D721Med (cell line): ENCODE results near the gene ABHD17A.
"Not testable (repeated sequence)": the region's sequence is repeated elsewhere in the genome, so short reads cannot be mapped to it uniquely, and the experiment has no call there.

Experiments
- DNase-seq: peaks from one replicate; pipeline ENCODE4 v3.0.0; 2011; ENCODE audit warnings: low spot score; ENCODE audit not compliant: insufficient read length
- FAIRE-seq: peaks from 2 replicates; lab custom pipeline; 2011; peaks lifted over from hg19 to GRCh38; lab: Jason Lieb, UNC
- TF ChIP-seq, protein P1 (sequence below): IDR thresholded peaks from 2 replicates; pipeline ENCODE4 v1.5.1; 2012; ENCODE audit warnings: mild to moderate bottlenecking, control low read depth; ENCODE audit not compliant: insufficient read depth; ENCODE audit errors: missing control alignments

The ABHD17A gene

DNA sequence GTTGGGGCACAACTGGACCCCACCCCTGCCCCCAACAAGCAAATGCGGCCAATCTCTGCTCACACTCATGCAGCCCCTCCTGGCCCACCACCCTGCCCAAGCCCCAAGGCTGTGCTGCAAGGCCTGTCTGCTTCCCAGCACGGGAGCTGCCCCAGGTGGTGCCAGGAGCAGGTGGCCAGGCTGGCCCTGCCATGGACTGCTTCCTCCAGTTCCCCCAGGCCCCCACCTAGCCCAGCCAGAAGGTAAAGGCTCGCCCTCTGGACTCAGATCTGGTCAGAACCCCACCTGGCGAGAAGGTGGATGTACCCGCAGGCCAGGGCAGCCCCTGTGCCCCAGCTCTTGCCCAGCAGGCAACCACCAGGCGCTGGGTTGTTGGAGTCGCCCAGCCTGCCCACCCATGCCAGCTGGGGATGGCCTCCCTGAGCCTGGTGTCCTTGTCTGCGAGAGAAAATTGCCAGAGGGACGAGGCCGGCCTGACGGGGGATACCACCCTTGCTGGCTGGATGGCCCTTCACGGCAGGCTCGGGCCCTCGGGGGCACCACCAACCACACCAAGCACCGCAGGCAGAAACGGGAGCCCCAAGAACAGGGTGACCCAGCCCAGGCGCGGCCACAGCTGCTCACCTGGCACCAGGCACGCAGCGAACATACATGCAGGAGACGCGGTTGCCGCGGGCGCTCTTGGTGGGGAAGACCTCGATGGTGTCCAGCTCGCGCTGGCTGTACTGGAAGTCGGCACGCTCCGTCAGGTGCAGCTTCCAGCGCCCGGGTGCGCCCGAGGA lies 4.5 kb downstream of the ABHD17A start:
- DNase-seq (no peak), FAIRE-seq (no peak)
- TF ChIP-seq, protein P1, sequence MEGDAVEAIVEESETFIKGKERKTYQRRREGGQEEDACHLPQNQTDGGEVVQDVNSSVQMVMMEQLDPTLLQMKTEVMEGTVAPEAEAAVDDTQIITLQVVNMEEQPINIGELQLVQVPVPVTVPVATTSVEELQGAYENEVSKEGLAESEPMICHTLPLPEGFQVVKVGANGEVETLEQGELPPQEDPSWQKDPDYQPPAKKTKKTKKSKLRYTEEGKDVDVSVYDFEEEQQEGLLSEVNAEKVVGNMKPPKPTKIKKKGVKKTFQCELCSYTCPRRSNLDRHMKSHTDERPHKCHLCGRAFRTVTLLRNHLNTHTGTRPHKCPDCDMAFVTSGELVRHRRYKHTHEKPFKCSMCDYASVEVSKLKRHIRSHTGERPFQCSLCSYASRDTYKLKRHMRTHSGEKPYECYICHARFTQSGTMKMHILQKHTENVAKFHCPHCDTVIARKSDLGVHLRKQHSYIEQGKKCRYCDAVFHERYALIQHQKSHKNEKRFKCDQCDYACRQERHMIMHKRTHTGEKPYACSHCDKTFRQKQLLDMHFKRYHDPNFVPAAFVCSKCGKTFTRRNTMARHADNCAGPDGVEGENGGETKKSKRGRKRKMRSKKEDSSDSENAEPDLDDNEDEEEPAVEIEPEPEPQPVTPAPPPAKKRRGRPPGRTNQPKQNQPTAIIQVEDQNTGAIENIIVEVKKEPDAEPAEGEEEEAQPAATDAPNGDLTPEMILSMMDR, result no peak

DNA sequence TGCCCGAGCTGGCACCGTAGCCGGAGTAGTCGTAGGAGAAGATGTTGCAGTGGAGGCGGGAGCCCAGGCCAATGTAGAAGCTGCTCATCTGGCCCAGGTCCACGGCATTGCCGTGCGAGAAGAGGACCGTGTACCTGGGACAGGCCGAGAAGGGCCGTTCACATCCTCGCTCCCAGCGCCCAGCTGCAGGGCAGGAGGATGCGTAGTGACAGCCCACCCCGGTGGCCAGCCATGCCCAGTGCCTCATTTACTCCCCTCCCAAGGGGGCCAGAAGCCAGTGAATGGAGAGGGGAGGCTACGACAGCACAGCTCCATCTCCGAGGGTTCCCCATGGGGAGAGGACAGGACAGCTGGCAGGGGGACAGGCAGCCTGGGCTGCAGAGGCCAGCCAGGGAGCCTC lies 5.3 kb downstream of the ABHD17A start:
- FAIRE-seq, DNase-seq: not testable (repeated sequence)

DNA sequence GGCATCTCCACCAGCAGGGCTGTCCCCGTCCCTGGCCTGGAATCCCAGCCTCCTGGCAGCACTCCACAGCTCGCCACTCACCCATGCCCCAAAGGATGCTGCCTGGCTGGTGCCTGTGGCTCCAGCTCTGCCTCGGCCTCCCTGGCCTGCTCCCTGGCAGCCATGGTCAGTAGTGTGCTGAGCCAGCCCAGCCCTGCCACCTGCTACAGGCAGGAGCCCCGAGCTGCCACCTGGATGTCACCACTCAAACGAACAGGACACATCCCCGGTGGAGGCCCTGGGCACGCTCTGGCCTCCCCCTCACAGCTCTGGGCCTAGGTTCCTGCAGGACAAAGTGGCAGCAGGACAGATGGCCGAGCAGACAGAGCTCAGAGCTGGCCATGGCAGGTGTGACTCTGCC lies 6.7 kb downstream of the ABHD17A start:
- not testable (repeated sequence) for DNase-seq, FAIRE-seq

DNA sequence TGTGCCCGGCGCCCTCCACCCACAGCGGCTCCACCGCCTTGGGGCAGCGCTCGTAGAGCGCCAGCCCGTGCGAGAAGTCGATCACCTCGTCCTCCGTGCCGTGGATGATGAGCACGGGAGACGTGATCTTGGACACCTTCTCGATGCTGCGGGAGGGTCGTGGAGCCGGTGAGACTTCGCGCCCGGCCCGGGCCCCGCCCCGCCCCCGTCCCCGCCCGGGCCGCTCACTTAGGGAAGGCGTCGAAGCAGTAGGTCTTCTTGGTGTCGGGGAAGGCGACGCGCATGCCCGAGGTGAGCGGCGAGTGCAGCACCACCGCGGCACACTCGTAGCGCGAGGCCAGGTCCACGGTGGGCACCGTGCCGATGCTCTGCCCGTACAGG lies 8.0 kb downstream of the ABHD17A start:
- DNase-seq, FAIRE-seq: not testable (repeated sequence)

DNA sequence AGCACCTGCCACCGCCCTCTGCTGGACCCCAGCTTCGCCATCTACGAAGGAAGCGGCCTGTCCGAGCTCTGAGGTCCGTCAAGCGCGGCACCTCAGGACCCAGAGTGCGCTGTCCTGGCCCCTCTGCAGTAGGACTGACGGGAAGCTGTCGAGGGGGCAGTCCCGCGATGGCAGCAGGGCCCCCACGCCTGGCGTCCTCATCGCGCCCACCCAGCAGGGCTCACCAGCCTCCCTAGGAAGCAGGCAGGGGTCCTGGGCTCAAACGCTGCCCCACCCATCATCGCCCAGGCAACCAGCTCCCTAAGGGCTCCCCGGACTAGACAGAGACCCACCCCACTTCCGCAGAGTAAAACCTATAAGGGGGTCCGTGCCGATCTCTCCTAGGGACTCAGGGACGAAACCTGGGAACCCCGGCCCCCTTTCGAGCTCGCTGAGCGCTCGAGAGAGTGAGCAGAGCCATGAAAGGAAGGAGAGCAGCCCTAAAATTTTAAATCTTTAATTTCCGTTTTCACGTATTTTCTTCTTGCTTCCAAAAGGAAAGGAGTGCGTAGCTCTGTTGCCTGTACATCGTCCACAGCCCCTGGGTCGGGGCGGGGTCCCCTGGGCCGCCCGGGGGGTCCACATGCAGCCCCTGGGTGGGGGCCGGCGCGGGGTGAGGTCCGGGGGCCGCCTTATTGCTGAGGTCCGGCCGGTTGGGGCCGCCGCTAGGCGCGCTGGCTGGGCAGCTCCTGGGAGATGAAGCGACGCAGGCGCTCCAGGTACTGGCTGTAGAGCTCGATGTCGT lies 8.6 kb downstream of the ABHD17A start:
- not testable (repeated sequence) for DNase-seq, FAIRE-seq
- TF ChIP-seq, protein P1, result peak; percentile 17

DNA sequence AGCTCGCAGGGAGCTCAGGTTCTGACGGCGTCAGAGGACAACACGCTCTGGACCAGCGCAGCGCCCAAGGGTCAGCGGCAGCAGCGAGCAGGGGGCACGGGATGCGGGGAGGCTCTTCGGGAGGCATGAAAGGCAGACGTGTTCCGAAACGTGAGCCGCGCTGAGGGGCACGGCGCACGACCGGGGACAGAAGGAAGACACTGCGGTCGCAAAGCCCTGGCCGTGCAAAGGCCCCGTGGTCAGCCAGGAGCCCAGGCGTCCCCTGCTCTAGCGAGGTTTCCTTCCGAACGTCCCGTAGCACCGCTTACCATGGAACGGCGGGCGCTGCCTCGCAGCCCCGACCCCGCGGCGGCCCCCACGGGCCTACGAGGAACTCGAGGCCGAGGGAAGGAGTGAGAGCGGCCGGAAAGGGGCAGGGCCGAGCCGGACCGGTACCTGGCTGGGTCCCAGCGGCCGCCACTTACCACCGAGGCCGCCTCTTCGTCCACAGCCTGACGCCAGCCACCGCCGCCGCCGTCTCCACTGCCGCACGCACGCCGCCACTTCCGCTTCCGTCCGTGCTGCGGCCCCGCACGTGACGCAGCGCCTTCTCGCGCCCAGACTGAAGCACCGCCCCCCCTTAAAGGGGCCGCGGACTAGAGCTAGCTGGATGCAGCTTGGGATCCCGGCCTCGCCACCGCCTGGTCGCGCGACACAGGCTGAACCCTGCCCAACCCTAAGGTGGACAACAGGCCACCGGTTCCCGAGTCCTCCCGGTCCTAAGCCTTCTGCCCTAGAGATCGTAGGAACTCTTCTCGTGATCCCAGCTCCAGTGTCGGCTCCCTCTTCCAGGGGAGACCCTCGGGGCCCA lies 9.4 kb downstream of the ABHD17A start:
- TF ChIP-seq, protein P1, result no peak
- DNase-seq (peak; percentile 83), FAIRE-seq (no peak)

DNA sequence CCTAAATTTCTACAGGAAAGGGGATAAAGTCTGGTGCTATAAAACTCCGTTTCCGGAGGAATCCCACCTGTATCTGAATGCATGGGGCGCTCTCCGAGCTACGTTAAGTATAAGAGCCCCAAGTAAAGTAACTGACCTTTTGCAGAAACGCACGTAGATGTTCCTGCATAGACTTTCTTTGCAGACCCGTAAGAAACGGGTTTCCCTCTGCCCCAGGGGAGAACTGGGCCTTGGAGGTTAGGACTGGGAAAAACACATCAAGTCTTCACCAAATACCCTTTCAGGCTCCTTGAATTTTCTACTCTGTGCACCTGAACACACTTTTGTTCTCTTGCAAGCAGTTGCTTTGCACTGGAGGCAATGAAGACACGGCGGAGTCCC lies 10.0 kb downstream of the ABHD17A start:
- FAIRE-seq, DNase-seq: not testable (repeated sequence)

DNA sequence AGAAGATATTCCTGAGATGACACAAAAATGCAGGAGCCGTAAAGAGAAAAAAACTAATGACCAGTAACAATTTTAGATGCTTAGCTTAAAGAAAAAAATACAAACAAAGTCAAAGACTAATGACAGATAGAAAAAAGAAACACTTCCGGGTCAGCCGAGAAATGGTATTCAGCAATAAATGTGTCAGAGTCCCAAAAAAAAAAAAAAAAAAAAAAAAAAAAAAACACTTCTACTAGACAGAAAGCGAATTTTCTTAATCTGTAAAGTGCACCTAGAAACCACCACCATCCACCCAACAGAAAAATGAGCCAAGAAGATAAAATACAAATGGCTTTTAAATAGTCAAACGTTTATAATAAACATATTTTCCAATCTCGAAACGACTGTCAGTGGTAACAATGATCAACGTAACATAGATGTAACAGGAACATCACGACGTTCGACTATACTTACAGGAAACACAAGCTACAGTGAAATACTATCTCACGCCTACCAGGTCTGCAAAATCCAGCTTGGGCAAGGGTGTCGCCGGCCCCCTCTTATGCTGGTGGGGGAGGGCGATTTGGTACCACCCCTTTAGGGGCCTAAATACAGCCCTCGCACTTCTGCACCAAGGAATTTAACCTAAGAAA lies 10.6 kb downstream of the ABHD17A start:
- DNase-seq (no peak), FAIRE-seq (no peak)
- TF ChIP-seq, protein P1, result no peak
